Liver (tissue), 3 donors: ENCODE results near the gene KIF26B.

Source experiments
- ATF3 ChIP-seq: IDR thresholded peaks from 2 replicates; pipeline ENCODE4 v1.6.1; 2016; ENCODE audit warnings: antibody characterized with exemption
- CTCF ChIP-seq: fragments of 150-350 bp; IDR thresholded peaks from 2 replicates; pipeline ENCODE4 v1.5.1; 2017; ENCODE audit warnings: improper control_type of control experiment, low read depth, low read length; ENCODE audit not compliant: missing input control
- EGR1 ChIP-seq, 2 donors: IDR thresholded peaks; 2 replicates each; pipeline ENCODE4 v1.6.1; 2016 to 2018; ENCODE audit warnings: antibody characterized with exemption in 2 of 2, low read depth in 2 of 2
- GABPA ChIP-seq, 2 donors: IDR thresholded peaks in 1 of 2; conservative IDR thresholded peaks in 1 of 2; 2 replicates each; pipeline ENCODE4 v1.6.1; 2016; ENCODE audit warnings: antibody characterized with exemption in 2 of 2, mild to moderate bottlenecking in 1 of 2, moderate library complexity in 1 of 2
- RAD21 ChIP-seq, 2 donors: IDR thresholded peaks; 2 replicates each; pipeline ENCODE4 v1.6.1; 2016; ENCODE audit warnings: antibody characterized with exemption in 2 of 2, mild to moderate bottlenecking in 2 of 2
- REST ChIP-seq: IDR thresholded peaks from 2 replicates; pipeline ENCODE4 v1.6.1; 2016; ENCODE audit warnings: antibody characterized with exemption, mild to moderate bottlenecking
- TAF1 ChIP-seq: conservative IDR thresholded peaks from 2 replicates; pipeline ENCODE4 v1.6.1; 2016; ENCODE audit warnings: antibody characterized with exemption, mild to moderate bottlenecking
- YY1 ChIP-seq: IDR thresholded peaks from 2 replicates; pipeline ENCODE4 v1.6.1; 2016; ENCODE audit warnings: antibody characterized with exemption, mild to moderate bottlenecking
- donor health status: healthy.
- donor health status: healthy.

- no peak for TF ChIP-seq REST
- TF ChIP-seq EGR1 (IDR thresholded peaks at IDR 0.05; ENCODE audit: low read depth in 2 of 2): no peak
- no peak for TF ChIP-seq TAF1
- TF ChIP-seq GABPA (IDR thresholded peaks at IDR 0.05 in 1 of 2, conservative IDR thresholded peaks at IDR 0.05 in 1 of 2): no peak
- TF ChIP-seq YY1: no peak
- TF ChIP-seq CTCF: no peak
- TF ChIP-seq RAD21 (IDR thresholded peaks at IDR 0.05): no peak
- no peak for TF ChIP-seq ATF3
Measured at GRCh38 chr1:245388687-245389086, 233.9 kb downstream of the KIF26B start.
